H9 (cell line): ENCODE data around the gene MPST. TPM values are rescaled to one million over a fixed set of nuclear protein-coding genes. Genes with fewer than 3 reads are reported as not detected.

ENCODE experiments used
- DNase-seq: peaks from one replicate; pipeline ENCODE4 v3.0.0-alpha.2; 2017
- H2AFZ ChIP-seq: one replicate; pipeline ENCODE4 v1.6.1; 2013; ENCODE audit warnings: mild to moderate bottlenecking, low read length, control low read depth, moderate library complexity
- H2AK5ac ChIP-seq: 2 replicates; pipeline ENCODE4 v1.6.1; 2013; ENCODE audit warnings: low read length, control low read depth, mixed read lengths; ENCODE audit not compliant: insufficient read length
- H2BK120ac ChIP-seq: one replicate; pipeline ENCODE4 v1.6.1; 2013; ENCODE audit warnings: low read depth, mild to moderate bottlenecking, low read length, control low read depth, inconsistent platforms; ENCODE audit not compliant: poor library complexity, severe bottlenecking
- H2BK12ac ChIP-seq: 2 replicates; pipeline ENCODE4 v1.6.1; 2013; ENCODE audit warnings: low read length, control low read depth, mixed read lengths, low read depth; ENCODE audit not compliant: insufficient read length
- H2BK15ac ChIP-seq: 2 replicates; pipeline ENCODE4 v1.6.1; 2013; ENCODE audit warnings: low read depth, low read length, control low read depth
- H2BK20ac ChIP-seq: one replicate; pipeline ENCODE4 v1.6.1; 2013; ENCODE audit warnings: low read depth, mild to moderate bottlenecking, low read length, control low read depth, inconsistent platforms; ENCODE audit not compliant: poor library complexity, severe bottlenecking
- H2BK5ac ChIP-seq: 2 replicates; pipeline ENCODE4 v1.6.1; 2013; ENCODE audit warnings: low read length, control low read depth, mixed read lengths; ENCODE audit not compliant: insufficient read length
- H3K14ac ChIP-seq: 2 replicates; pipeline ENCODE4 v1.6.1; 2013; ENCODE audit warnings: low read length, control low read depth; ENCODE audit not compliant: insufficient read depth
- H3K18ac ChIP-seq: 2 replicates; pipeline ENCODE4 v1.6.1; 2013; ENCODE audit warnings: low read depth, mild to moderate bottlenecking, mixed read lengths, low read length, control low read depth; ENCODE audit not compliant: insufficient read length
- H3K23ac ChIP-seq: 2 replicates; pipeline ENCODE4 v1.6.1; 2013; ENCODE audit warnings: low read length, control low read depth, mixed read lengths, low read depth; ENCODE audit not compliant: insufficient read length
- H3K23me2 ChIP-seq: 2 replicates; pipeline ENCODE4 v1.6.1; 2013; ENCODE audit warnings: low read depth, mild to moderate bottlenecking, mixed read lengths, low read length, control low read depth; ENCODE audit not compliant: insufficient read length, poor library complexity, severe bottlenecking
- H3K27ac ChIP-seq: 2 replicates; pipeline ENCODE4 v1.5.1; 2013; ENCODE audit warnings: low read length, control low read depth, mixed read lengths, low read depth; ENCODE audit not compliant: insufficient read length
- H3K27me3 ChIP-seq: 2 replicates; pipeline ENCODE4 v1.6.1; 2013; ENCODE audit warnings: low read length, control low read depth, inconsistent platforms; ENCODE audit not compliant: insufficient read depth
- H3K4ac ChIP-seq: 2 replicates; pipeline ENCODE4 v1.6.1; 2013; ENCODE audit warnings: low read depth, mild to moderate bottlenecking, control low read depth, inconsistent platforms, low read length, moderate library complexity
- H3K4me1 ChIP-seq: 2 replicates; pipeline ENCODE4 v1.6.1; 2013; ENCODE audit warnings: low read length, control low read depth, inconsistent platforms; ENCODE audit not compliant: insufficient read depth
- H3K4me2 ChIP-seq: 2 replicates; pipeline ENCODE4 v1.6.1; 2013; ENCODE audit warnings: low read length, control low read depth, mixed read lengths; ENCODE audit not compliant: insufficient read length, insufficient read depth
- H3K56ac ChIP-seq: 2 replicates; pipeline ENCODE4 v1.6.1; 2013; ENCODE audit warnings: low read depth, mild to moderate bottlenecking, mixed read lengths, low read length, control low read depth; ENCODE audit not compliant: insufficient read length
- H3K79me1 ChIP-seq: 2 replicates; pipeline ENCODE4 v1.6.1; 2013; ENCODE audit warnings: low read depth, mild to moderate bottlenecking, moderate library complexity, low read length, control low read depth, inconsistent platforms; ENCODE audit not compliant: insufficient read depth, poor library complexity, severe bottlenecking
- H3K79me2 ChIP-seq: 2 replicates; pipeline ENCODE4 v1.6.1; 2013; ENCODE audit warnings: low read length, control low read depth, inconsistent platforms; ENCODE audit not compliant: insufficient read depth
- H3K9ac ChIP-seq: 2 replicates; pipeline ENCODE4 v1.6.1; 2013; ENCODE audit warnings: low read length, control low read depth, mixed read lengths; ENCODE audit not compliant: insufficient read length; ENCODE audit errors: extremely low read depth
- H3K9me3 ChIP-seq: one replicate; pipeline ENCODE4 v1.6.1; 2013; ENCODE audit warnings: low read depth, low read length, inconsistent platforms; ENCODE audit not compliant: control insufficient read depth
- H3T11ph ChIP-seq: one replicate; pipeline ENCODE4 v1.6.1; 2013; ENCODE audit warnings: mild to moderate bottlenecking, low read length, control low read depth, inconsistent platforms
- H4K20me1 ChIP-seq: one replicate; pipeline ENCODE4 v1.6.1; 2013; ENCODE audit not compliant: control insufficient read depth, insufficient read length, insufficient read depth
- H4K5ac ChIP-seq: 2 replicates; pipeline ENCODE4 v1.6.1; 2013; ENCODE audit warnings: low read depth, mild to moderate bottlenecking, mixed read lengths, low read length, control low read depth; ENCODE audit not compliant: insufficient read length
- H4K8ac ChIP-seq: replicated peaks from 2 replicates; pipeline ENCODE4 v1.6.1; 2013; ENCODE audit warnings: low read length, control low read depth, mixed read lengths, low read depth; ENCODE audit not compliant: insufficient read length
- H4K91ac ChIP-seq: 2 replicates; pipeline ENCODE4 v1.6.1; 2013; ENCODE audit warnings: low read depth, mild to moderate bottlenecking, moderate library complexity, mixed read lengths, low read length, control low read depth; ENCODE audit not compliant: insufficient read length
- H3K27ac Mint-ChIP-seq, 3 experiments: 2 replicates in 2 of 3; 3 replicates in 1 of 3; pipeline ENCODE4 v1.8.0; 2020 to 2021; ENCODE audit warnings: mixed read lengths in 3 of 3, mild to moderate bottlenecking in 1 of 3, moderate library complexity in 1 of 3
- H3K27me3 Mint-ChIP-seq: 2 replicates; pipeline ENCODE4 v1.8.0; 2021; ENCODE audit warnings: low read depth, mild to moderate bottlenecking, moderate library complexity, mixed read lengths
- H3K36me3 Mint-ChIP-seq, 3 experiments: 2 replicates in 2 of 3; 3 replicates in 1 of 3; pipeline ENCODE4 v1.8.0; 2020 to 2021; ENCODE audit warnings: low read depth in 3 of 3, mixed read lengths in 3 of 3; ENCODE audit not compliant: insufficient read depth in 1 of 3
- H3K4me1 Mint-ChIP-seq, 2 experiments: 2 replicates each; pipeline ENCODE4 v1.8.0; 2020; ENCODE audit warnings: mixed read lengths in 2 of 2
- H3K4me3 Mint-ChIP-seq, 2 experiments: 2 replicates in 1 of 2; 3 replicates in 1 of 2; pipeline ENCODE4 v1.8.0; 2020 to 2021; ENCODE audit warnings: mild to moderate bottlenecking in 2 of 2, mixed read lengths in 2 of 2, moderate library complexity in 1 of 2
- H3K9me3 Mint-ChIP-seq, 2 experiments: 2 replicates in 1 of 2; 3 replicates in 1 of 2; pipeline ENCODE4 v1.8.0; 2020; ENCODE audit warnings: mild to moderate bottlenecking in 2 of 2, mixed read lengths in 2 of 2, moderate library complexity in 1 of 2
- CTCF ChIP-seq: fragments of 200-600 bp; sonication (generic); conservative IDR thresholded peaks from 3 replicates; pipeline ENCODE4 v1.8.0; 2021; ENCODE audit warnings: antibody characterized with exemption, mild to moderate bottlenecking
- whole genome bisulfite sequencing: extraction: QIAGEN DNeasy Blood & Tissue Kit; methylation state at CpG from one replicate; pipeline ENCODE4 v1.1.7; 2013; ENCODE audit warnings: missing lambda C conversion rate, low lambda C conversion rate, mixed read lengths; ENCODE audit not compliant: insufficient read length; ENCODE audit errors: extremely low coverage; 5-methylcytosine and 5-hydroxymethylcytosine counted together
- total RNA-seq: library from RNA; stranded (reverse); gene quantifications from 2 replicates; pipeline ENCODE4 v1.2.1, GENCODE V29; 2021

MPST gene
- total RNA-seq, 1 experiment from 2014 or later, result 70.5 TPM

DNA sequence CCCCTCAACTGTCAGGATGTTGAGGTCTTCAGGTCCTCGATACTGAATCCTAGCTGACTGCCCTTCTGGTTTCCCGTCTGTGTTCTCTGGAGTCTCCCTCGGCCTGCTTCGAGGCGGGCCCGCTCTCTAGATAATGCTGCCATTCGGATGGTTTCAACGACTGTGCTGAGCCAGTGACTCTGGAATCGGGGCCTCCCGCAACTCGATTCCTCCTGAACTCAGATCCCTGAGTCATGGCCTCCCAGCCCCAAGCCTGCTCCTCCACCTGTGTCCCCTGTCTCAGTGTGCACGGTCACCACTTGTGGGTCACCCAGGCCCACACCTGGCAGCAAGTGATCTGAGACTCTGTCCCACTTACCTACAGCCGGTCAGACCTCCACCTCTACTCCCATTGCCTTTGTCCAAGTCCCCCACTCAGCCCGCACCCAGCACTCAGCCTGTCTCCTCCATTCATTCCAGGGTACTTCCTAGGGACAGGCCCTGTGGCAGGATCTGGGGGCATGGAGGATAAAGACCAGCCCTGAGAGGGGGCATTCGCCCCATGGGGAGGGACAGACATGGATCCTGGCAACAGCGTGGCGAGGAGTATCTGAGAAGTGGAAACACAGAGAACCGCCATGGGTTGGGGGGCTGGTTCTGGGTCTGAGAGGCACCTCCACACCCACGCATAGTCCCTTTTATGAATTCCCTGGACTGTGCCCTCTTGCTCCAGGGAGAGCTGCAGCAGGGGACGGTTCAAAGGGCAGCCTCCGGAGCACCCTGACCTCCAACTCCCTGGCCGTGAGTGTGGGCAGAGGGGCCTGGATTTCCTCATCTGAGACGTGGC, 14.3 kb downstream of the MPST start:
- WGBS, result no CpG with 5 or more reads among the region's 23 CpGs
- H3K27ac Mint-ChIP-seq, result peak overlapping the region; percentile 17 to 85 (median 83); a peak in 3 of 7 replicates

More for the DNA sequence above, 14.3 kb downstream of the MPST start:
- no peaks in the 10 kb centered on the region for H3K79me1 ChIP-seq
- H3K14ac ChIP-seq, result no peak overlapping the region
- no peak overlapping the region for H4K5ac ChIP-seq
- H2BK120ac ChIP-seq, result no peak overlapping the region
- peaks cover 4 to 14% (median 10%) of the 10 kb centered on the region in 3 experiments; a peak in 6 of 7 replicates for H3K36me3 Mint-ChIP-seq
- no peak overlapping the region for H3K23ac ChIP-seq
- no peaks in the 10 kb centered on the region for H3K9me3 ChIP-seq
- H2BK5ac ChIP-seq, result no peak overlapping the region
- no peak overlapping the region for H4K8ac ChIP-seq
- no peaks in the 10 kb centered on the region for H3K79me2 ChIP-seq
- no peak overlapping the region for H4K91ac ChIP-seq
- H4K20me1 ChIP-seq, result peaks cover 3% of the 10 kb centered on the region
- H3T11ph ChIP-seq, result no peak overlapping the region
- peaks cover 25% of the 10 kb centered on the region for H3K27me3 Mint-ChIP-seq
- no peak overlapping the region for H2BK12ac ChIP-seq
- H2BK20ac ChIP-seq, result no peak overlapping the region
- H3K4me2 ChIP-seq, result no peak overlapping the region
- H3K4me1 Mint-ChIP-seq, result peaks cover 28 to 30% of the 10 kb centered on the region in 2 experiments
- H2AK5ac ChIP-seq, result no peak overlapping the region
- H3K27ac ChIP-seq, result no peak overlapping the region
- H3K56ac ChIP-seq, result no peak overlapping the region
- H3K23me2 ChIP-seq, result no peaks in the 10 kb centered on the region
- H2BK15ac ChIP-seq, result no peak overlapping the region
- H3K18ac ChIP-seq, result no peak overlapping the region
- H3K9ac ChIP-seq, result no peak overlapping the region
- no peak for DNase-seq
- H3K27me3 ChIP-seq, result no peaks in the 10 kb centered on the region
- H3K9me3 Mint-ChIP-seq, result no peaks in the 10 kb centered on the region
- no peaks in the 10 kb centered on the region; the same call in 1 of the 2 replicates for H3K4me1 ChIP-seq
- TF ChIP-seq CTCF, result no peak
- no peak overlapping the region for H3K4me3 Mint-ChIP-seq
- no peak overlapping the region for H3K4ac ChIP-seq
- H2AFZ ChIP-seq, result no peak overlapping the region
